ENCODE measurements around the gene DHRS2.

Gene DHRS2

DNA sequence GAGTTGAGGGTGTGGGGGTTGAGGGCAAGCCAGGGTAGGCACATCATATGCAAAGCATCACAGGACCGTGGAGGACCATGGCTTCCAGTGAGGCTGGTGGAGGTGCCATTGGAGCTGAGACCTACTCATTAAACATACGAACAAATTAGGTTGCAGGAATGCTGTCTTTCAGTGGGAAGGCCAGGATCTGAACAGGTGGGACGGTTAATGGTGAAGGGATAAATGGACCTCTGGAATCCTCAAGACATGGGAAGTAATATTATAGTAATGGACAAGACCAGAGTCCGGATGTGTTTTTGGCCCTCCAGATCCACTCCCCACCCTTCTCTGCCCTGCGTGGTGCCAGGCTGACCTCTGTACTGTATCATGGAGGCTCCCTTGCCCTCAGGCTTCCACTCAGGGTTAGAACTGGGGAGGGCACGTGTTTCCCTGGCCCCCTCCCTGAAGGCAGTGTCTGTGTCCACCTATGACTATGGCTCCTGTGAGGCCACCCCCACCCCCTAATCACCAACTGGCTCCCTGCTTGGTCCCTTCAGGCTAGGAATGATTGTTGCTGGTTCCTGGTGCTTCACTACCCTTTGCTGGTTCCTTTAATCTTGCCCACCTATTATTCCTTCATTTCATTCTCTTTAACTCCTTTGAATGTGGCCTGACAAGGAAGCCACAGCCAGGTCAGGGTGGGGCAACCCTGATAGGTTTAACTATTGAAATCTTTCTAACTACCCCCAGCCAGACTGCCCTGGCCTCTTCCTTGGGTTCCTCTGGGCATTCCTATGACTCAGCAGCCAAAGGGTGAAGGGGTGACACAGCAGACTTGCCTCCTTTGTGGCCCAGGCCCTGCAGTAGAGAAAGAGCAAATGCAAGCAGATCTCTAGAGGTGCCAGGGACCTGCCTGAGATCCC lies 10.7 kb downstream of the DHRS2 start:
- Histone ChIP-seq H3K4me3 (ENCODE audit: insufficient read length, low read depth) (no peak overlapping the region), H3K9ac (ENCODE audit: insufficient read length, low read depth) (no peak overlapping the region), H3K27me3 (ENCODE audit: insufficient read depth, insufficient read length) (no peaks in the 10 kb centered on the region), H3K4me1 (ENCODE audit: insufficient read depth, insufficient read length) (no peaks in the 10 kb centered on the region), H3K36me3 (ENCODE audit: insufficient read depth, insufficient read length, low read length) (no peaks in the 10 kb centered on the region), H3K9me3 (ENCODE audit: insufficient read depth, low read length) (no peaks in the 10 kb centered on the region; the same call in 1 of the 2 replicates)
- TF ChIP-seq SUZ12 (IDR thresholded peaks at IDR 0.05; ENCODE audit: extremely low read depth, insufficient read depth, insufficient read length) (no peak), ZNF274 (IDR thresholded peaks at IDR 0.05; ENCODE audit: low read depth, low read length) (no peak), YY1 (IDR thresholded peaks at IDR 0.05; ENCODE audit: insufficient read depth, insufficient read length) (no peak)
- no peak for DNase-seq (ENCODE audit: low read depth, low spot score)

DNA sequence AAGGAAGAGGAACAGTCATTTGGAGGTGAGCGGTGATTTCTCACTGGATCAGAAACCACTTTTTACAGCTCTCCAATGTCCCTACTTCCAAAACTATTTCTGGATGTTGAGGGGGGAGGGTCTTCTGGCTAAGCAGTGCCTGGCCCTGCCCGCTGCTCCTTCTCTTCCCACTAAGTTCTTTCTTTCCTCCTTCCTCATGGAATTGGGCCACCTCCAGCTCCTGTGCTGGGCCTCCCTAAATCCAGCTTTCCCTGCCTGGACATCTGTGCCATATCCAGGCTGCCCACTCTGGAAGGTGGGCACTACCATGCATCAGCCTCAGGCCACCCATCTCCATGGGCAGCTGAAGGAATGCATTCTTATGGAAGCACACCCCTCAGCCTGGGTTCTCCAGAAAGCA lies 11.5 kb downstream of the DHRS2 start:
- H3K9ac ChIP-seq (ENCODE audit: insufficient read length, low read depth): no peak overlapping the region
- no peak overlapping the region for H3K4me3 ChIP-seq (ENCODE audit: insufficient read length, low read depth)
- no peak for TF ChIP-seq SUZ12 (IDR thresholded peaks at IDR 0.05; ENCODE audit: extremely low read depth, insufficient read depth, insufficient read length)
- no peak for TF ChIP-seq YY1 (IDR thresholded peaks at IDR 0.05; ENCODE audit: insufficient read depth, insufficient read length)
- DNase-seq (ENCODE audit: low read depth, low spot score): no peak
- no peaks in the 10 kb centered on the region; the same call in 1 of the 2 replicates for H3K9me3 ChIP-seq (ENCODE audit: insufficient read depth, low read length)
- no peaks in the 10 kb centered on the region for H3K4me1 ChIP-seq (ENCODE audit: insufficient read depth, insufficient read length)
- H3K27me3 ChIP-seq (ENCODE audit: insufficient read depth, insufficient read length): no peaks in the 10 kb centered on the region
- no peaks in the 10 kb centered on the region for H3K36me3 ChIP-seq (ENCODE audit: insufficient read depth, insufficient read length, low read length)

DNA sequence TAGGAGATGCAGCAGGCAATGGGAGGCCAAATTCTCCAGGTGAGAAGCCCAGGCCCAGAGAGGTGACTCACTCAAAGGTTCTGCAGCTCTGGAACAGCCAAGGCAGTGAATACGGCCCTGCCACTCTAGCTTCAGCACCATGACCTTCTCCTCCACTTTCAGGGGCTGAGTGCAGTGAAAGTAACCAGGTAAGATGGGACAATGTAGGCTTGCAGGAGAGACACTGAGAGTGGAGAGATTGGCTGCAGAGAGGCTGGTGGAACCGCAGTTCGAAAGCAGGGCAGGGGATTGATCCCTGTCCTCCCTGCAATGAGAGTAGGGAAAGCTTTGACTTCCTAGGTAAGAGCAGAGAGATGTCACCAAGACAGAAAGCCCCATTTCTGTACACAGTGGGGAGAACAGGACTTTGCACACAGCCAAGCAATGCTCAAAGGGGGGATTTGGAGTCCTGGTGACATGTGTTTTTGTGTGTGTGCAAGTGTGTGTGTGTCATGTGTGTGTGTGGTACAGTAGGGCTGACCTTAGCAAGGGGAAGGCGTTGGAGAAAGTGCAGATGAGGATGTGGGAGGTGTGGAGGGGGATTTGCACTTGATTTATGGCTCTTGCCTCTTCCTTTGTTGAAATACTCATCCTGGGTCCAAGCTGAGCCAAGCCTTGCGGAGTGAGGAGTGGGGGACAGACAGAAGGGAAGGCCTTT lies 12.7 kb downstream of the DHRS2 start:
- TF ChIP-seq ZNF274 (IDR thresholded peaks at IDR 0.05; ENCODE audit: low read depth, low read length): no peak
- TF ChIP-seq SUZ12 (IDR thresholded peaks at IDR 0.05; ENCODE audit: extremely low read depth, insufficient read depth, insufficient read length): no peak
- no peak for TF ChIP-seq YY1 (IDR thresholded peaks at IDR 0.05; ENCODE audit: insufficient read depth, insufficient read length)
- no peak for DNase-seq (ENCODE audit: low read depth, low spot score)

DNA sequence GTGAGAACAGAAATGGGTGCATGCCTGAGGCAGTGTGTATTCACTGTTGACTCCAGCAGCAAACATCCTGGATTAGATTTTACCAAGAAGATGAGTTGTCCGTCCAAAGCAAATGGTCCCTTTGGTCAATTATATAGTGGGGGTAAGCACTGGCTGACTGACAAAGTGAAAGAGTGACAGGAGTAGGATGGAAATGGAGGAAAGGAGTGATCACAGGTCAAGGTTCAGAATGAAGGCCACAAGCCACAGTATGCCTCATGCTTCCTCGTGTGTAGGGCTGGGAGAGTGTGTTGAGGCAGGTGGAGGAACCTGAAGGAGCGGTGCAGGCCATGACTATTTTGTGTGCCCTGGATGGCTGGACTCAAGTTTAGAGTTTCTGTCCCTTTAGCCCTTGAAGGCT lies 14.3 kb downstream of the DHRS2 start:
- no peaks in the 10 kb centered on the region for H3K27me3 ChIP-seq (ENCODE audit: insufficient read depth, insufficient read length)
- H3K9ac ChIP-seq (ENCODE audit: insufficient read length, low read depth): no peak overlapping the region
- no peak for DNase-seq (ENCODE audit: low read depth, low spot score)
- no peak for TF ChIP-seq SUZ12 (IDR thresholded peaks at IDR 0.05; ENCODE audit: extremely low read depth, insufficient read depth, insufficient read length)
- no peak for TF ChIP-seq ZNF274 (IDR thresholded peaks at IDR 0.05; ENCODE audit: low read depth, low read length)
- TF ChIP-seq YY1 (IDR thresholded peaks at IDR 0.05; ENCODE audit: insufficient read depth, insufficient read length): no peak
- no peaks in the 10 kb centered on the region; the same call in 1 of the 2 replicates for H3K9me3 ChIP-seq (ENCODE audit: insufficient read depth, low read length)
- H3K36me3 ChIP-seq (ENCODE audit: insufficient read depth, insufficient read length, low read length): no peaks in the 10 kb centered on the region
- H3K4me1 ChIP-seq (ENCODE audit: insufficient read depth, insufficient read length): no peaks in the 10 kb centered on the region
- no peak overlapping the region for H3K4me3 ChIP-seq (ENCODE audit: insufficient read length, low read depth)

More for the DNA sequence above, 12.7 kb downstream of the DHRS2 start:
- Histone ChIP-seq H3K9ac (ENCODE audit: insufficient read length, low read depth) (no peak overlapping the region), H3K9me3 (ENCODE audit: insufficient read depth, low read length) (no peaks in the 10 kb centered on the region; the same call in 1 of the 2 replicates), H3K4me3 (ENCODE audit: insufficient read length, low read depth) (no peak overlapping the region), H3K27me3 (ENCODE audit: insufficient read depth, insufficient read length) (no peaks in the 10 kb centered on the region), H3K4me1 (ENCODE audit: insufficient read depth, insufficient read length) (no peaks in the 10 kb centered on the region), H3K36me3 (ENCODE audit: insufficient read depth, insufficient read length, low read length) (no peaks in the 10 kb centered on the region)

DNA sequence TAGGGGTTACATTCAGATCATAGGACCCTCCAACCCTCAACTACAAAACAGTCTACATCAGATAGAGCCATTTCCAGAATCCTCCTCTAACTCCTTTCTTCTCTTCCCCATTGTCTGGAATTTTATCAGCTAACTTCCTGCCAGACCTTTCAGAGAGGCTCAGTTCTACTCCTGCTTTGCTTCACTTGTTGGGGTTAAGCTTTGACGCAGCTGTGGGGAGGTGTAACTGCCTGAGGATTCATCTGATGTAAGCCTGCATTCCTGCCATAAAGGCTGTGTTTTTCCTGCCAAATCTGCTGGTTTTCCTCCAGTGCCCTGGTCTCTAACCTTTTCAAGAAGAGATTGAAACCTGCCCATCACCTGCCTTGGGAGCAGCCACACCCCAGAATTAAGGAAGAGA lies 16.9 kb downstream of the DHRS2 start:
- no peaks in the 10 kb centered on the region for H3K27me3 ChIP-seq (ENCODE audit: insufficient read depth, insufficient read length)
- no peak for DNase-seq (ENCODE audit: low read depth, low spot score)
- no peak overlapping the region for H3K4me3 ChIP-seq (ENCODE audit: insufficient read length, low read depth)
- H3K9me3 ChIP-seq (ENCODE audit: insufficient read depth, low read length): no peaks in the 10 kb centered on the region; the same call in 1 of the 2 replicates
- TF ChIP-seq ZNF274 (IDR thresholded peaks at IDR 0.05; ENCODE audit: low read depth, low read length) (no peak), SUZ12 (IDR thresholded peaks at IDR 0.05; ENCODE audit: extremely low read depth, insufficient read depth, insufficient read length) (no peak), YY1 (IDR thresholded peaks at IDR 0.05; ENCODE audit: insufficient read depth, insufficient read length) (no peak)
- no peaks in the 10 kb centered on the region for H3K36me3 ChIP-seq (ENCODE audit: insufficient read depth, insufficient read length, low read length)
- no peak overlapping the region for H3K9ac ChIP-seq (ENCODE audit: insufficient read length, low read depth)
- no peaks in the 10 kb centered on the region for H3K4me1 ChIP-seq (ENCODE audit: insufficient read depth, insufficient read length)

DNA sequence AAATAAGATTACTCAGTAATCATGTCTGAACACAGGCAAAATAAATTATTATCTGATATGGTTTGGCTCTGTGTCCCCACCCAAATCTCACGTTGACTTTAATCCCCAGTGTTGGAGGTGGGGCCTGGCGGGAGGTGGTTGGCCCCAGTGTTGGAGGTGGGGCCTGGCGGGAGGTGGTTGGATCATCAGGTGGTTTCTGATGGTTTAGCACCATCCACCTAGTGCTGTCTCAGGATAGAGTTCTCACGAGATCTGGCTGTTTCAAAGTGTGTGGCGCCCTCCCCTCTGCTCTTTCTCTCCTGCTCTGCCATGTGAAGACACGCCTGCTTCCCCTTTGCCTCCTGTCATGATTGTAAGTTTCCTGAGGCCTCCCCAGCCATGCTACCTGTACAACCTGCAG lies 18.1 kb downstream of the DHRS2 start:
- Histone ChIP-seq H3K27me3 (ENCODE audit: insufficient read depth, insufficient read length) (no peaks in the 10 kb centered on the region), H3K4me1 (ENCODE audit: insufficient read depth, insufficient read length) (no peaks in the 10 kb centered on the region), H3K9me3 (ENCODE audit: insufficient read depth, low read length) (no peaks in the 10 kb centered on the region), H3K4me3 (ENCODE audit: insufficient read length, low read depth) (no peak overlapping the region), H3K9ac (ENCODE audit: insufficient read length, low read depth) (no peak overlapping the region), H3K36me3 (ENCODE audit: insufficient read depth, insufficient read length, low read length) (no peaks in the 10 kb centered on the region)
- no peak for TF ChIP-seq YY1 (IDR thresholded peaks at IDR 0.05; ENCODE audit: insufficient read depth, insufficient read length)
- no peak for TF ChIP-seq SUZ12 (IDR thresholded peaks at IDR 0.05; ENCODE audit: extremely low read depth, insufficient read depth, insufficient read length)
- TF ChIP-seq ZNF274 (IDR thresholded peaks at IDR 0.05; ENCODE audit: low read depth, low read length): no peak
- DNase-seq (ENCODE audit: low read depth, low spot score): no peak

DNA sequence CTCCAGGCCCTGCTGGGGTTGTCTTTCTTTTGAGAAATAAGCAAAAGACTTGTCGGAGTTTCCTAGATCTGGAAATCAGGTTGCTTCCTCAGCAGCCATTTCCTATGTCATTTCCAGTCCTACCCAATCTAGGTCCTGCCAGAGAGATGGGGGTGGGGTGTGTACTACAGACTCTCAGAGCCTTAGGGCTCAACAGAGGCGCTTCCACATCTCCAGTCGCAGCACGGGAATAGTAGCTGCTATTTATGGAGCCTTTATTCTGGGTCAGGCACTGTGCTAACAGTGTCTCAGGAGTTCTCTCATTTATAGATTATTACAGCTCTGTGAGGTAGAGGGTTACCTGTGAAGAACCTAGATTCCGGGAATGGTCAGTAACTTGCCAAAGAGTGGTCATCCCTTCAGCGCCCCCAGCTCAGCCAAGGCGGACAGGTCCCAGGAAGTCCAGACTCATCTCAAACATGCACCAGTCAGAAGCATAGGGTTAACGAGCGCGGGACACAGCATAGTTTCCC lies 21.9 kb downstream of the DHRS2 start:
- no peak overlapping the region for H3K4me3 ChIP-seq (ENCODE audit: insufficient read length, low read depth)
- no peak overlapping the region for H3K9ac ChIP-seq (ENCODE audit: insufficient read length, low read depth)
- no peaks in the 10 kb centered on the region for H3K27me3 ChIP-seq (ENCODE audit: insufficient read depth, insufficient read length)
- no peak for DNase-seq (ENCODE audit: low read depth, low spot score)
- H3K4me1 ChIP-seq (ENCODE audit: insufficient read depth, insufficient read length): no peaks in the 10 kb centered on the region
- no peaks in the 10 kb centered on the region for H3K9me3 ChIP-seq (ENCODE audit: insufficient read depth, low read length)
- TF ChIP-seq SUZ12 (IDR thresholded peaks at IDR 0.05; ENCODE audit: extremely low read depth, insufficient read depth, insufficient read length) (no peak), ZNF274 (IDR thresholded peaks at IDR 0.05; ENCODE audit: low read depth, low read length) (no peak), YY1 (IDR thresholded peaks at IDR 0.05; ENCODE audit: insufficient read depth, insufficient read length) (no peak)
- no peaks in the 10 kb centered on the region for H3K36me3 ChIP-seq (ENCODE audit: insufficient read depth, insufficient read length, low read length)

Measured in NT2/D1 (cell line).